Astrocyte of the spinal cord (primary cell): ENCODE measurements around the gene KCNG2.

ENCODE experiments used
- DNase-seq: peaks from one replicate; pipeline ENCODE4 v3.0.0; 2011; ENCODE audit warnings: low read depth, low spot score
- H3K4me3 ChIP-seq: 2 replicates; pipeline ENCODE4 v1.5.1; 2011; ENCODE audit warnings: low read depth, mild to moderate bottlenecking, low read length, moderate library complexity
- CTCF ChIP-seq: IDR thresholded peaks from 2 replicates; pipeline ENCODE4 v1.5.1; 2012; ENCODE audit warnings: low read depth, mild to moderate bottlenecking, low read length, inconsistent platforms
- in situ Hi-C: cut with HindIII; loops from 2 replicates; pipeline ENCODE4 v1.10.0; 2017; ENCODE audit warnings: low sequenced_read_pairs

KCNG2 gene

GRCh38 chr18:79785831-79786230 is 11.9 kb upstream of the KCNG2 start:
- no peak for DNase-seq
- H3K4me3 ChIP-seq: no peak overlapping the region
- in situ Hi-C loops: no loop called here
- no peak for TF ChIP-seq CTCF

GRCh38 chr18:79786304-79786703 is 11.4 kb upstream of the KCNG2 start:
- no peak for DNase-seq
- TF ChIP-seq CTCF: no peak
- in situ Hi-C loops: no loop called here
- H3K4me3 ChIP-seq: no peak overlapping the region

GRCh38 chr18:79786786-79787526 is 10.8 kb upstream of the KCNG2 start:
- in situ Hi-C loops: no loop called here
- no peak overlapping the region for H3K4me3 ChIP-seq
- no peak for TF ChIP-seq CTCF
- no peak for DNase-seq

GRCh38 chr18:79787527-79787864 is 10.2 kb upstream of the KCNG2 start:
- no peak for TF ChIP-seq CTCF
- DNase-seq: no peak
- no peak overlapping the region for H3K4me3 ChIP-seq
- in situ Hi-C loops: no loop called here

- no peak for TF ChIP-seq CTCF
- DNase-seq: no peak
- H3K4me3 ChIP-seq: no peak overlapping the region
- in situ Hi-C loops: no loop called here
These were observed 9.6 kb upstream of the KCNG2 start for GRCh38 chr18:79787865-79788733.

GRCh38 chr18:79788734-79789085 is 9.0 kb upstream of the KCNG2 start:
- no peak for TF ChIP-seq CTCF
- in situ Hi-C loops: no loop called here
- DNase-seq: no peak
- H3K4me3 ChIP-seq: no peak overlapping the region
